ENCODE measurements around the gene ATG7. TPM values are rescaled to one million over a fixed set of nuclear protein-coding genes. Genes with fewer than 3 reads are reported as not detected.
"Not testable (repeated sequence)": the region's sequence is repeated elsewhere in the genome, so short reads cannot be mapped to it uniquely, and the experiment has no call there.

The ATG7 gene
- polyA plus RNA-seq, 4 donors: 23.6 to 26.9 (median 25.2) TPM

DNA sequence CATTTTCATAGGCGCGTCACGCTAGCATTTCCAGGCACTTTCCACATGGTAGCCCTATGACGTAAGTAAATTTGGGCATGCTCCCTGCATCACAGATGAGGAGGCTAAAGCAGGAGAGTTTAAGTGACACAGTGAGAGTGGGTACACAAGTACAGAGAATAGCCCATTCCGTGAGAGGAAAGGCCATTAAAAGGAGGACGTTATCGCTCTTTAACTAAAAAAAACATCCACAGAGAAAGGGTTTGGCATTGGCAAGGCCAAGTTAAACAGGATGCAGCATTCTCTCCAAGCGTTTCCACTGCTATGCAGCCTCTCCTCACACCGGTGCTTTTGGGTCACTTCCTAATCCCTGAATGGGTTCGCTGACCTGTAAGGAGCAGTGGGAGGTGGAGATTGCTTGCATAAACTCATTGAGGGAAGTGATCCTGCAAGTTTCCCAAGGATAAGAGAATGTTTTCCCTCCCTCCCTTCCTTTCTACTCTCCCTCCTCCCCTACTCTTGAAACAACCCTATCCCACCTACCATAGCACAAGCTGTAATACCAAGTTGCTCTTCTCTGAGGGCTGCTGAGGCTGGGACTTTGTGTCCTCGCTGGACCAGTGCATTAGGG lies 223.9 kb downstream of the ATG7 start:
- DNase-seq (ENCODE audit: low read depth in 4 of 4, low spot score in 2 of 4): no peak

DNA sequence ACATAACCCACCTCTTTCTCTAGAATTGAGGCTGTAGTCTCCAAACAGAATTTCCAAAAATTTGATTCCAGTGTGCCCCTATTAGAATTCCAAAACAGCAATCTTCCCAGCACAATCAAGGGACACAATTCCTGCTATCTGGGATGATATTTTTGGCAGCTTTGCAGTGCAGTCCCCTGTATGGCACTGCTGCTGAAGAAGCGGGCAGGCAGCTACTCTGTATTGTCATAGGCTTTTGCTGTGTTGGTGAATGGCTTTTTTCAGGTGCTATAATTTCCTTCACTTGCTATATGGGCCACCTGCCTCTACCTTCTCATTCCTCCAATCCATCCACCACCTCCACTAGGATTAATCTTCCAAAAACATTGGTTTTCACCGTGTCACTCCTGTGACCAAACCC lies 226.0 kb downstream of the ATG7 start:
- DNase-seq (ENCODE audit: low read depth in 4 of 4, low spot score in 2 of 4): no peak

GRCh38 chr3:11498646-11499045 lies 226.4 kb downstream of the ATG7 start:
- no peak for DNase-seq (ENCODE audit: low read depth in 4 of 4, low spot score in 2 of 4)

DNA sequence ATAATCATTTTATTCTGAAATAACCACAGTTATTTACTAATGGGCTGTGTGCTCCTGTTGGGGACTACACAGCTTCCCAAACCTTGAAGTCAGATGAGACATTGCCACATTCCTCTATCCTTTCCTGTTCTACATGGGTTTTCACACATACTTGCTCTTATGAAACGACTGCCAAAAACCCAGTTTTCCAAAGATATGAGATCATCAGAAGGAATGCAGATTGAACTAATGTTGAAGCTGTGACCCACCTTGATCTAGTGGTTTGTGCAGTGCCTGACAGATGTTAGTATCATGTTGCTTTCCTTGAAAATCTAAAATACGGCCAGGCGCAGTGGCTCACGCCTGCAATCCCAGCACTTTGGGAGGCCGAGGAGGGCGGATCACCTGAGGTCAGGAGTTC lies 226.9 kb downstream of the ATG7 start:
- DNase-seq (ENCODE audit: low read depth in 4 of 4, low spot score in 2 of 4): no peak

DNA sequence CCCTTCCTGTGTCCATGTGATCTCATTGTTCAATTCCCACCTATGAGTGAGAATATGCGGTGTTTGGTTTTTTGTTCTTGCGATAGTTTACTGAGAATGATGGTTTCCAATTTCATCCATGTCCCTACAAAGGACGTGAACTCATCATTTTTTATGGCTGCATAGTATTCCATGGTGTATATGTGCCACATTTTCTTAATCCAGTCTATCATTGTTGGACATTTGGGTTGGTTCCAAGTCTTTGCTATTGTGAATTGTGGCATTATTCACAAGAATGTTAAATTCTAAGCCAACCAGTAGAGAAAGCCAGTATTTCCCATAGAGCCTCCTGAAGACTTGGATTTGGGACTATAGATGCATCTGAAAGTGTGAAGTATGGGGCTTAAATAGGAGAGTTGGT lies 230.2 kb downstream of the ATG7 start:
- DNase-seq (ENCODE audit: low read depth in 4 of 4, low spot score in 2 of 4): not testable (repeated sequence)

- no peak for DNase-seq (ENCODE audit: low read depth in 4 of 4, low spot score in 2 of 4)
Measured at GRCh38 chr3:11507719-11508118, 235.5 kb downstream of the ATG7 start.

GRCh38 chr3:11508346-11509172 lies 236.4 kb downstream of the ATG7 start:
- DNase-seq (ENCODE audit: low read depth in 4 of 4, low spot score in 2 of 4): no peak

- no peak for DNase-seq (ENCODE audit: low read depth in 4 of 4, low spot score in 2 of 4)
Measured at GRCh38 chr3:11509173-11510000, 237.2 kb downstream of the ATG7 start.

GRCh38 chr3:11510001-11510340 lies 237.8 kb downstream of the ATG7 start:
- DNase-seq (ENCODE audit: low read depth in 4 of 4, low spot score in 2 of 4): no peak

GRCh38 chr3:11510356-11510755 lies 238.2 kb downstream of the ATG7 start:
- DNase-seq (ENCODE audit: low read depth in 4 of 4, low spot score in 2 of 4): no peak

DNA sequence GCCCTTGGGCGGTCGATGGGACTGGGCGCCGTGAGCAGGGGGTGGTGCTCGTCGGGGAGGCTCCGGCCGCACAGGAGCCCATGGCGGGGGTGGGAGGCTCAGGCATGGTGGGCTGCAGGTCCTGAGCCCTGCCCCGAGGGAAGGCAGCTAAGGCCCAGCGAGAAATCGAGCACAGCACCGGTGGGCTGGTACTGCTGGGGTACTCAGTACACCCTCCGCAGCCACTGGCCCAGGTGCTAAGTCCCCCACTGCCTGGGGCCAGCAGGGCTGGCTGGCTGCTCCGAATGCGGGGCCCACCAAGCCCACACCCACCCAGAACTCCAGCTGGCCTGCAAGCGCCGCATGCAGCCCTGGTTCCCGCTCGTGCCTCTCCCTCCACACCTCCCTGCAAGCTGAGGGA lies 239.4 kb downstream of the ATG7 start:
- DNase-seq (ENCODE audit: low read depth in 4 of 4, low spot score in 2 of 4): not testable (repeated sequence)

- DNase-seq (ENCODE audit: low read depth in 4 of 4, low spot score in 2 of 4): not testable (repeated sequence)
Measured at GRCh38 chr3:11513125-11513816, 241.1 kb downstream of the ATG7 start.

DNA sequence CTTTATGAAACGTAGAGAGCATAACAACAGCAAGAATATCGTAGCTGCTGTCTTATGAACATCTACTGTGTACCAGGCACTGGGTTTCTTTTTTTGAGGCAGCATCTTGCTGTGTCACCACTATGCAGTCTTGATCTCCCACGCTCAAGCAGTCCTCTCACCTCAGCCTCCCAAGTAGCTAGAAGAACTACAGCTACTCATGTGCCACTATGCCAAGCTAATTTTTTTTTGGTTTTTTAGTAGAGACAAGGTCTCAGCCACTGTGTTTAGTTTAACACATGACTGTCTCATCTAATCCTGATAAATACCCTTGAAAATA lies 241.6 kb downstream of the ATG7 start:
- DNase-seq (ENCODE audit: low read depth in 4 of 4, low spot score in 2 of 4): no peak

GRCh38 chr3:11514191-11514821 lies 242.1 kb downstream of the ATG7 start:
- DNase-seq (ENCODE audit: low read depth in 4 of 4, low spot score in 2 of 4): no peak

GRCh38 chr3:11517601-11518000 lies 245.4 kb downstream of the ATG7 start:
- DNase-seq (ENCODE audit: low read depth in 4 of 4, low spot score in 2 of 4): no peak

DNA sequence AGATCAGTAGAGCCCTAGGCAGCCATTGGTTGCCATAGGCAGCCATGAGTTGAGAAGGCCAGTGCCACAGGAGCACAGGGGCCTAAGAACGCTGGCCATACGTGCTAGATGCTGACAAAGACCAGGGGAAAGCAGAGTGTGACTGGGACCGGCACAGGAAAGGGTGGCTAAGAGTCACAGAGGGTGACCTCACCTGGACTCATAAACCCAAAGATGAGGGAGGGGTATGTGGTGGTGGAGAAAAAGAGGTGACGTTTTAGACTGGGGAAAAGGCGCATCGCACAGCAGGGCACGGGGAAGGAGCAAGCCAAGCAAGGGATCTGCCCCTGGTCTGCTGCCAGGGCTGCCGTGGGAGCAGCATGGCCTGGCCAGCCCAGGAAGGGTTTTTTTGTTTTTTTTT lies 249.0 kb downstream of the ATG7 start:
- DNase-seq (ENCODE audit: low read depth in 4 of 4, low spot score in 2 of 4): no peak

DNA sequence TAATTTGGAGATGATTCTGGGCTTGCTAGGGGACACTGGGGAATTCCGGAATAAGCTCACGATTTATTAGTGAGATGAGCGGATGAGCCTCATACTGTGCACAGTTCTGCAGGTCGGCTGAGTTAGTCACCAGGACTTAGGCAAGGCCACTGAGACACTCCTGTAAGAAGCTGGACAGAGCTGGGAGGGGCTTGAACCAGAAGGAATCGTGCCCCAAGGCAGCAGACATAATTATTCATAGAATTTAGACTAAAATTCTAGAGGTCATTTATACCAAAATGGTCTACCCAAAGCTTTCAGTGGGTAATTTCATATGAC lies 250.2 kb downstream of the ATG7 start:
- no peak for DNase-seq (ENCODE audit: low read depth in 4 of 4, low spot score in 2 of 4)

- no peak for DNase-seq (ENCODE audit: low read depth in 4 of 4, low spot score in 2 of 4)
Measured at GRCh38 chr3:11522953-11523571, 250.9 kb downstream of the ATG7 start.

DNA sequence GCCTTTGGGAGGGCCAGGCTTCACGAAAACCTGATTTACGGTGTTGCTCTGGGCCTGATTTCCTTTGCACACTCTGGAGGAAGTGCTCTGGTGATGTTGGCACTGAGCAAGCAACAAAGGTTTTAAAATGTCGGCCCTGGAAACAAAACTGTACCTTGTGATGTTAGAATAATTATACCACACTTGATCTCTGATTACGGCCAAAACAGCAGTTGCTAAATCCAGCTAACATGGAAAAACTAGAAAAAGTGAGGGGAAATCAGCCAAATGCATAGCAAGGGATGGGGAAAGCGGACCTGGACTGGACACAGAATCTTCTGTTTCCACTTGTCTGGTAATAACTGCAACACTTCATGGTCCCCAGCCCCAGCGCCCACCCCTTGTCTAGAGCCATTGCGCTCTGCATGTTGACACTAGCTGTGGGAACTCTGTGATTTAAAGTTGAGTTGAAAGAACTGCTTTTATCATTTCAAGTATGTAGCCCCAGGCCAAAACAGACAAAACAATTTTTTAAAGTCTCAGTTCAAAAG lies 251.4 kb downstream of the ATG7 start:
- DNase-seq (ENCODE audit: low read depth in 4 of 4, low spot score in 2 of 4): no peak

- DNase-seq (ENCODE audit: low read depth in 4 of 4, low spot score in 2 of 4): not testable (repeated sequence)
Measured at GRCh38 chr3:11526121-11526520, 253.9 kb downstream of the ATG7 start.
